ENCODE data around the gene SLC50A1.

Gene SLC50A1

GRCh38 chr1:155116113-155116764 is 19.4 kb upstream of the SLC50A1 start:
- TF ChIP-seq ZBTB7A (IDR thresholded peaks at IDR 0.05; ENCODE audit: low read depth) (no peak), TAF1 (IDR thresholded peaks at IDR 0.05; ENCODE audit: low read depth) (no peak), CREB1 (IDR thresholded peaks at IDR 0.05; ENCODE audit: low read depth) (no peak), NFIC (IDR thresholded peaks at IDR 0.05) (no peak), MAX (IDR thresholded peaks at IDR 0.05) (no peak), YY1 (IDR thresholded peaks at IDR 0.05; ENCODE audit: low read depth) (no peak), RAD21 (IDR thresholded peaks at IDR 0.05; ENCODE audit: low read depth) (no peak), REST (IDR thresholded peaks at IDR 0.05; ENCODE audit: low read depth) (no peak), TCF12 (IDR thresholded peaks at IDR 0.05; ENCODE audit: low read depth) (no peak), EGR1 (IDR thresholded peaks at IDR 0.05) (no peak), CEBPB (IDR thresholded peaks at IDR 0.05) (no peak), EP300 (IDR thresholded peaks at IDR 0.05; ENCODE audit: borderline replicate concordance) (no peak), TEAD4 (IDR thresholded peaks at IDR 0.05) (no peak)

- TF ChIP-seq CEBPB (IDR thresholded peaks at IDR 0.05) (no peak), REST (IDR thresholded peaks at IDR 0.05; ENCODE audit: low read depth) (no peak), MAX (IDR thresholded peaks at IDR 0.05) (no peak), FOXM1 (IDR thresholded peaks at IDR 0.05; ENCODE audit: borderline replicate concordance, low read depth) (no peak), RAD21 (IDR thresholded peaks at IDR 0.05; ENCODE audit: low read depth) (no peak), ZBTB7A (IDR thresholded peaks at IDR 0.05; ENCODE audit: low read depth) (no peak), CREB1 (IDR thresholded peaks at IDR 0.05; ENCODE audit: low read depth) (no peak), EGR1 (IDR thresholded peaks at IDR 0.05) (no peak), EP300 (IDR thresholded peaks at IDR 0.05; ENCODE audit: borderline replicate concordance) (no peak), TAF1 (IDR thresholded peaks at IDR 0.05; ENCODE audit: low read depth) (no peak), NFIC (IDR thresholded peaks at IDR 0.05) (no peak), YY1 (IDR thresholded peaks at IDR 0.05; ENCODE audit: low read depth) (no peak)
Observed at GRCh38 chr1:155117610-155118009, 18.0 kb upstream of the SLC50A1 start.

- no peak for TF ChIP-seq ZBTB7A (IDR thresholded peaks at IDR 0.05; ENCODE audit: low read depth)
Observed at GRCh38 chr1:155120253-155120652, 15.4 kb upstream of the SLC50A1 start.

- TF ChIP-seq YY1 (IDR thresholded peaks at IDR 0.05; ENCODE audit: low read depth) (no peak), NFIC (IDR thresholded peaks at IDR 0.05) (no peak), USF1 (IDR thresholded peaks at IDR 0.05) (no peak), FOXM1 (IDR thresholded peaks at IDR 0.05; ENCODE audit: borderline replicate concordance, low read depth) (no peak), TAF1 (IDR thresholded peaks at IDR 0.05; ENCODE audit: low read depth) (no peak), CEBPB (IDR thresholded peaks at IDR 0.05) (no peak), REST (IDR thresholded peaks at IDR 0.05; ENCODE audit: low read depth) (no peak), CREB1 (IDR thresholded peaks at IDR 0.05; ENCODE audit: low read depth) (no peak), TEAD4 (IDR thresholded peaks at IDR 0.05) (no peak)
Observed at GRCh38 chr1:155121249-155121648, 14.4 kb upstream of the SLC50A1 start.

- TF ChIP-seq YY1 (IDR thresholded peaks at IDR 0.05; ENCODE audit: low read depth): no peak
- no peak for TF ChIP-seq NFIC (IDR thresholded peaks at IDR 0.05)
- no peak for TF ChIP-seq MAX (IDR thresholded peaks at IDR 0.05)
- no peak for TF ChIP-seq CEBPB (IDR thresholded peaks at IDR 0.05)
- no peak for TF ChIP-seq TAF1 (IDR thresholded peaks at IDR 0.05; ENCODE audit: low read depth)
- TF ChIP-seq REST (IDR thresholded peaks at IDR 0.05; ENCODE audit: low read depth): no peak
- no peak for TF ChIP-seq RAD21 (IDR thresholded peaks at IDR 0.05; ENCODE audit: low read depth)
- TF ChIP-seq TCF12 (IDR thresholded peaks at IDR 0.05; ENCODE audit: low read depth): no peak
- no peak for TF ChIP-seq ZBTB7A (IDR thresholded peaks at IDR 0.05; ENCODE audit: low read depth)
- TF ChIP-seq FOXM1 (IDR thresholded peaks at IDR 0.05; ENCODE audit: borderline replicate concordance, low read depth): no peak
- TF ChIP-seq USF1 (IDR thresholded peaks at IDR 0.05): no peak
Observed at GRCh38 chr1:155122308-155122707, 13.3 kb upstream of the SLC50A1 start.
